ENCODE results near the gene FAM174C. TPM values are rescaled to one million over a fixed set of nuclear protein-coding genes. Genes with fewer than 3 reads are reported as not detected.

FAM174C gene
- total RNA-seq, 1 donor, result 25.2 TPM

DNA sequence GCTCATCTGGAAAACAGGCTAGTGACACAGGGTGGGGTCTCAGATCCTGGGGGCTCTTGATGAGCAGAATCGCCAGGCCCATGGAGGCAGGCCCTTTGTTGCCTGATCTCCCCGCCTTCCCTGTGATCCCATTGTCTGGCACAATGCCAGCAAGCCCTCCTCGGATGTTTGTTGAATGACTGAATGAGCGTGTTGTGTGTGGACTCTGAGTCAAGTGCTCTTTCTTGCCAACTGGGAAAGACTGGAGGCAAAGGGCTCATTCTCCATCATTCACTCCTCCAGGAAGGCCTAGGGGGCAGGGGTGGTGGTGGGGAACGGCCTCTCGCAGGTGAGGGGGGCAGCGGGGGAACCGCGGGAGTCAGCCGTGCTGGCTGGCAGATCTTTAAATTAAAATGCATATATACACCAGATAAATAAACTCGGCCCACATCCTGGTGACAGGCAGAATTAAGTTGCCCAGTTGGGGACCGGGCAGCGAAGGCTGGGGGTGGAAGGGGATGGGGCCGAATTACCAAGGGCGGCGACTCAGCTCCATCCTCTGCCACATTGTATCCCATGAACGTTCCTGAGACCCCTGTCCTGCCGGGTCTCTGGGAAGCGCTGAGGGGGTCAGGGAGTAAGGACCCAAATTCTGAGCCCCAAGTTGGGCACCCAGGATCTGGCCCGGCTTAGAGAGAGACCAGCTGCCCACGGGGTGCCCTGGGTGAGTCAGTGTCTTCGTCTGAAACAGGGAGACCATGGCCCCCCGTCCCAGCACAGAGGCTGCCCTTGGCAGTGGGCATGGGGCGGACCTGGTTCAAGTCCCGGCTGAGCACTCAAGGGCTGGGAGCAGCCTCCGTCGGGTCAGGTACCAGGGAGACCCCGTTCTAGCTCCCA lies 34.9 kb downstream of the FAM174C start:
- no peak overlapping the region for H3K4me3 ChIP-seq (ENCODE audit: low read depth, low read length)
- no peak for DNase-seq (ENCODE audit: low read depth)
- TF ChIP-seq, protein P1, sequence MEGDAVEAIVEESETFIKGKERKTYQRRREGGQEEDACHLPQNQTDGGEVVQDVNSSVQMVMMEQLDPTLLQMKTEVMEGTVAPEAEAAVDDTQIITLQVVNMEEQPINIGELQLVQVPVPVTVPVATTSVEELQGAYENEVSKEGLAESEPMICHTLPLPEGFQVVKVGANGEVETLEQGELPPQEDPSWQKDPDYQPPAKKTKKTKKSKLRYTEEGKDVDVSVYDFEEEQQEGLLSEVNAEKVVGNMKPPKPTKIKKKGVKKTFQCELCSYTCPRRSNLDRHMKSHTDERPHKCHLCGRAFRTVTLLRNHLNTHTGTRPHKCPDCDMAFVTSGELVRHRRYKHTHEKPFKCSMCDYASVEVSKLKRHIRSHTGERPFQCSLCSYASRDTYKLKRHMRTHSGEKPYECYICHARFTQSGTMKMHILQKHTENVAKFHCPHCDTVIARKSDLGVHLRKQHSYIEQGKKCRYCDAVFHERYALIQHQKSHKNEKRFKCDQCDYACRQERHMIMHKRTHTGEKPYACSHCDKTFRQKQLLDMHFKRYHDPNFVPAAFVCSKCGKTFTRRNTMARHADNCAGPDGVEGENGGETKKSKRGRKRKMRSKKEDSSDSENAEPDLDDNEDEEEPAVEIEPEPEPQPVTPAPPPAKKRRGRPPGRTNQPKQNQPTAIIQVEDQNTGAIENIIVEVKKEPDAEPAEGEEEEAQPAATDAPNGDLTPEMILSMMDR (IDR thresholded peaks at IDR 0.05; ENCODE audit: insufficient read depth, low read length), result no peak

DNA sequence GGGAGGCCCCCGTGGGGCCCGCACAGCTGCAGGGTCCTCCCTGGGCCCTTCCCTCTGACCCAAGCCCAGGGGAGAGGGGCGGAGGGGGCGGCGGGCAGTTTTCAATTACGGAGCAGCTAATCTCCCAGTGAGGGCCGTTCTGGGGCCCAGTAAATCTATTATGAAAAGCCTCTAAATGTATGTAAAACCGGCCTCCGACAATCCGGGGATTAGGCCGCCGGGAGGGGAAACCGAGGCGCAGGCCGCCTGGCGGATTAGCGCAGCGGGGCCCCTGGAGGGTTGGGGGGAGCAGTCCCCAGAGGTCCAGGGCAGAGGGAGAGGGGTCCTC lies 35.5 kb downstream of the FAM174C start:
- H3K4me3 ChIP-seq (ENCODE audit: low read depth, low read length), result no peak overlapping the region
- TF ChIP-seq, protein P1 (IDR thresholded peaks at IDR 0.05; ENCODE audit: insufficient read depth, low read length), result no peak
- no peak for DNase-seq (ENCODE audit: low read depth)

DNA sequence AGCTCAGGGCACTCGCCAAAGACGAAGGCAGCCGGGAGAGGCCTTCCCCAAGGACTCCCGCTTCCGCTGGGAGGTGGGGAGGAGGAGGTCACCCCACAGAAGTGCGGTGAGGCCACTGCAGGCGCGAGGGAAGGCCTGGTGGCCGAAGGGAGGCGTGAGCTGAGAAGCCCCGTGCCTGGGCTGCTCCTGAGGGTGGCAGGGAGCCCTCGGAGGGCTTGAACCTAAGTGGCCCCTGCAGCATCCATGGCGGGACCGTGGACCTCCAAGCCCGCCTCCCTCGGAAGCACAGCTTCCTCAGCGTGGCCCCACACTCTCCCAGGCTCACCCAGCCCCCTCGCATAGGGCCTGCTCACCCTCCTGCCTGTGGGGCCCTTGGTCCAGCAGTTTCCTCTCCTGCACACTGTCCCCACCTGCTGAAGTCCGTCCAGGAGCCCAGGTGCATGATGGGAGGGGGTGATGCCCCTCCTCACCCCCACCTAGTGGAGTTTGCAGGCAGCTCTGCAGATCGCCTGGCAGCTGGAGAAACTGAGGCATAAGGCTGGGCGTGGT lies 36.3 kb downstream of the FAM174C start:
- no peak for DNase-seq (ENCODE audit: low read depth)
- no peak overlapping the region for H3K4me3 ChIP-seq (ENCODE audit: low read depth, low read length)
- TF ChIP-seq, protein P1 (IDR thresholded peaks at IDR 0.05; ENCODE audit: insufficient read depth, low read length), result no peak

DNA sequence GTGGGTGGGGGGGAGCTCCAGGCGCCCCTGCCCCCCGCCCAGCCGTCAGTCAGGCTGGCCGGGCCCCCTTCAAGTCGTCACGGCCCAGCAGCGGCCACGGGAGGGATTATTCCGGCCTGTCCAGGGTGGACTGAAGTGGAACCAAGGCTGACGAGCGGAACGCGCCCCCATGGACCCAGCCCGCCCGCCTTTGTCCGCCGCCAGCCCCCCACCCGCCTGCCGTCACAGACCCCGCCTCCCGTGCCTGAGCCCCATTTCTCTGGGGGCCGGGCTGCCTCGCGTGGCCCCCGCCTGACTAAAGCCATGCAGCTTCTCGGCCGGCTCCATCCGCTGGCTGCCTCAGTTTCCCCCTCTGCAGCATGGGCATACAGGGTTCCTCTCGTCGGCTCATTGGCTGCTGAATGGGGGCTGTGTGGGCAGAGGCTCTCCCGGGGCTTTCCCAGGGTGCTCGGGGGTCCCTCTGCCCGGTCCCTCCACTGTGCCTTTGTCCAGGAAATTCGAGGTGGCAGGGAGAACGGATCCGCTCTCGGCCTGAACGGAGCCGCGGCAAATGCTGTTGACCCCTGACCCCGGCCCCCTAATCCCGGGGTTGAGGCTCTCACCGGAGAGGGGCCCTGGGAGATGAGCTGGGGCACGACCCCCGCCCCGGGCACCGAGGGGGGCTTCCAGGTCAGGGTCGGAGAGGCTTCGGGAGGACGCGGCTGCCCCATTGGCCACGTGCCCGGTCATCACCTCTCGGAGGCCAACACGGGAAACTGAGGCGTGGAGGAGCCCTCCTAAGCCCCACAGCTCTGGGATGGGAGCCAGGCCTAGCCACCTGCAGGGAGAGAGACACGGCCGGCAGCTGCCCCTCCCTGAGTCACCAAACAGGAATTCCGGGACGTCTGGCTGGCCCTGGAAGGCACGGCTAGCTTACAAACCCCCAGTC lies 37.7 kb downstream of the FAM174C start:
- H3K4me3 ChIP-seq (ENCODE audit: low read depth, low read length), result no peak overlapping the region
- peak; percentile 19 for DNase-seq (ENCODE audit: low read depth)
- TF ChIP-seq, protein P1 (IDR thresholded peaks at IDR 0.05; ENCODE audit: insufficient read depth, low read length), result no peak

DNA sequence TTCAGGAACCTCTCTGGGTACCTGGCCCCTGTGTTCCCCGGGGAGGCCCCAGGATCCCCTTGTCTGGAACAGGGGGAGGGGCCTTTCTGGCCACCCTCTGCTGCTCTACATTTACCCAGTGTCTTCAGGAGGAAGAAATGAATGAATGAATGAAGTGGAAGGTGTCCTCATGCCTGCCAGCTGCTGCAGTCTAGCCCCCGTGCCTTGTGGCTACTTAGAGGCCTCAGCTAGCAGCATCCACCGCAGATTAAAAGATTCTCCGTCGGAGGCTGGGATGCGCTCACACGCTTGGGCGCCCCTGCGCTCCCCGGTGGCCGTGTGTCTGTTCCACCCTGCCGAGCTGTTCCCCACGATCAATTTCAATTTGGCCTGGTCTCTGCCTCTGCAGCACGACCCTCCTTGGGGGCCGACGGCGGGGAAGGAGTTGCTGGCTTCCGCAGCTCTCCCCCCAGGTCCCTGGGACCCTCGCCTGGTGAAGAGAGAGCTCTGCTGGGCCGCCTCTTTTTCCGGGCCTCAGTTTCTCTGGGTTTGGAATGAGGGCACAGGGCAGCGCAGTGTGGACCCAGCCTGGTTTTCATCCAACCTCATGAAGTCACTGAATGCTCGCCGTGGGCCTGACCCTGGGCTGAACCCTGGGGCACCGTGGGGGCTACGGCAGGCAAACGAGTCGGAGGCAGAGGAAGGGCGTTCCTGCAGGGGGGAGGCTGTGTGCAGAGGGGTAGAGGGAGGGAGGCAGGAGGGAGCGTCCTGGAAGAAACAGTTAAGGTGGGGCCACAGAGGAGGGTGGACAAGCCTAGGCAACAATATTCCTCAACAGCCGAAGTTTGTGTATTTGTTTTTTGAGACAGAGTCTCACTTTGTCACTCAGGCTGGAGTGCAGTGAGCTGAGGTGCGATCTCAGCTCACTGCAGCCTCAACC lies 38.6 kb downstream of the FAM174C start:
- DNase-seq (ENCODE audit: low read depth), result no peak
- no peak overlapping the region for H3K4me3 ChIP-seq (ENCODE audit: low read depth, low read length)
- TF ChIP-seq, protein P1 (IDR thresholded peaks at IDR 0.05; ENCODE audit: insufficient read depth, low read length), result no peak
